ENCODE measurements around the gene ABI1. TPM values are rescaled to one million over a fixed set of nuclear protein-coding genes. Genes with fewer than 3 reads are reported as not detected.

Gene ABI1
- total and polyA plus RNA-seq, 2 of the 13 experiments (the other 11 are each of a cell fraction or from before 2014, with no cell fraction given), result 20.9 to 22.9 TPM

DNA sequence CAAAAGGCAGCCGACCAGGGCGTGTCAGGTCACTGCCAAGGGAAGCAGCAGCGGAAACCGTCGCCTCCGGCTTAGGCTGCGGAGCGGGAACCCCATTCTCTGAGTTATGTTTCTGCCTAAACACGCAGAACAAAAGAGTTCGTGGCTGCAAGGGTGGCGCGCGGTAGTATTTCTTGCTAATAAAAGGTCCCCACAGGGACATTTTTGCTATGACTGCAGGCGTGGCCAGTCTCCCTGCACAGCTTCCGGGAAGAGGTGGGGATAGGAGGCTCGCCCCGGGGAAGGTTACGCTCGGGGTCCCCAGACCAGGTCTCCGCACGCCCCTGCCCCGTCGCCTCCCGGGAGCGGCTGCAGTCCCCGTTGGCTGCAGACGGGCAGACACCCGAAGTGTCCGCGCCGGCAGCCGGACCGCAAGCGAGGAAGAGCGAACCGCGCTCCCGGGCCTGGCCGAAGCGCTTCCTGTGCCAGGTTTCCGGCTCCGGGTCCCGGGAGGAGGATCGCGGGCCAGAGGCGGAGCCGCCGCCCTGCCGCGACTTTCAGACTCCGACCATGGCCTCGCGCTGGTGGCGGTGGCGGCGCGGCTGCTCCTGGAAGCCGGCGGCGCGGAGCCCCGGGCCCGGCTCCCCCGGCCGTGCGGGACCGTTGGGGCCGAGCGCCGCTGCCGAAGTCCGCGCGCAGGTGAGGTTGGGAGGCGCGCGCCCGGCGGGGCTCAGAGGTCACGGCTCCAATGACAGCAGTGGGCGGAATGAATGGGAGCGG lies 163.4 kb downstream of the ABI1 start, which contains the start of gene PDSS1 (continued):
- TF ChIP-seq, protein P1, sequence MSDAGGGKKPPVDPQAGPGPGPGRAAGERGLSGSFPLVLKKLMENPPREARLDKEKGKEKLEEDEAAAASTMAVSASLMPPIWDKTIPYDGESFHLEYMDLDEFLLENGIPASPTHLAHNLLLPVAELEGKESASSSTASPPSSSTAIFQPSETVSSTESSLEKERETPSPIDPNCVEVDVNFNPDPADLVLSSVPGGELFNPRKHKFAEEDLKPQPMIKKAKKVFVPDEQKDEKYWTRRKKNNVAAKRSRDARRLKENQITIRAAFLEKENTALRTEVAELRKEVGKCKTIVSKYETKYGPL (CRISPR knock-in tag; IDR thresholded peaks at IDR 0.05), result no peak
- TF ChIP-seq ZNF329 (CRISPR knock-in tag; IDR thresholded peaks at IDR 0.05; ENCODE audit: low read depth) (no peak), ZNF12 (CRISPR knock-in tag; IDR thresholded peaks at IDR 0.05) (no peak), PAF1 (CRISPR knock-in tag; IDR thresholded peaks at IDR 0.05) (no peak), ISL2 (CRISPR knock-in tag; IDR thresholded peaks at IDR 0.05) (no peak), ZNF296 (CRISPR knock-in tag; conservative IDR thresholded peaks at IDR 0.05) (0 out of 2 replicates have a peak, but pooled peaks have one; percentile 43), ZNF841 (CRISPR knock-in tag; IDR thresholded peaks at IDR 0.05; ENCODE audit: borderline replicate concordance) (no peak), NBN (conservative IDR thresholded peaks at IDR 0.05) (no peak), TEAD3 (CRISPR knock-in tag; optimal IDR thresholded peaks at IDR 0.05; ENCODE audit: borderline replicate concordance) (no peak), CHD2 (IDR thresholded peaks at IDR 0.05; ENCODE audit: low read depth, low read length) (no peak), EHMT2 (IDR thresholded peaks at IDR 0.05; ENCODE audit: borderline replicate concordance, low read depth, low read length) (no peak; the same call in 1 of the 2 replicates), PHF21A (CRISPR knock-in tag; IDR thresholded peaks at IDR 0.05) (no peak; the same call in none of the 2 replicates), ZNF431 (CRISPR knock-in tag; IDR thresholded peaks at IDR 0.05; ENCODE audit: borderline replicate concordance, low read depth) (peak; percentile 56; the same call in 1 of the 2 replicates), SETDB1 (CRISPR knock-in tag; IDR thresholded peaks at IDR 0.05; ENCODE audit: borderline replicate concordance) (peak; percentile 85), ZNF713 (CRISPR knock-in tag; IDR thresholded peaks at IDR 0.05) (no peak), ZNF205 (CRISPR knock-in tag; IDR thresholded peaks at IDR 0.05) (no peak; the same call in 1 of the 2 replicates), ZSCAN20 (CRISPR knock-in tag; IDR thresholded peaks at IDR 0.05; ENCODE audit: borderline replicate concordance) (no peak), ZNF484 (CRISPR knock-in tag; IDR thresholded peaks at IDR 0.05; ENCODE audit: borderline replicate concordance, low read depth) (no peak), HNRNPLL (IDR thresholded peaks at IDR 0.05; ENCODE audit: low read depth, low read length, poor library complexity, severe bottlenecking) (peak; percentile 40)
- TF ChIP-seq, protein P2, sequence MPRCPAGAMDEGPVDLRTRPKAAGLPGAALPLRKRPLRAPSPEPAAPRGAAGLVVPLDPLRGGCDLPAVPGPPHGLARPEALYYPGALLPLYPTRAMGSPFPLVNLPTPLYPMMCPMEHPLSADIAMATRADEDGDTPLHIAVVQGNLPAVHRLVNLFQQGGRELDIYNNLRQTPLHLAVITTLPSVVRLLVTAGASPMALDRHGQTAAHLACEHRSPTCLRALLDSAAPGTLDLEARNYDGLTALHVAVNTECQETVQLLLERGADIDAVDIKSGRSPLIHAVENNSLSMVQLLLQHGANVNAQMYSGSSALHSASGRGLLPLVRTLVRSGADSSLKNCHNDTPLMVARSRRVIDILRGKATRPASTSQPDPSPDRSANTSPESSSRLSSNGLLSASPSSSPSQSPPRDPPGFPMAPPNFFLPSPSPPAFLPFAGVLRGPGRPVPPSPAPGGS (CRISPR knock-in tag; IDR thresholded peaks at IDR 0.05), result no peak
- TF ChIP-seq, protein P3, sequence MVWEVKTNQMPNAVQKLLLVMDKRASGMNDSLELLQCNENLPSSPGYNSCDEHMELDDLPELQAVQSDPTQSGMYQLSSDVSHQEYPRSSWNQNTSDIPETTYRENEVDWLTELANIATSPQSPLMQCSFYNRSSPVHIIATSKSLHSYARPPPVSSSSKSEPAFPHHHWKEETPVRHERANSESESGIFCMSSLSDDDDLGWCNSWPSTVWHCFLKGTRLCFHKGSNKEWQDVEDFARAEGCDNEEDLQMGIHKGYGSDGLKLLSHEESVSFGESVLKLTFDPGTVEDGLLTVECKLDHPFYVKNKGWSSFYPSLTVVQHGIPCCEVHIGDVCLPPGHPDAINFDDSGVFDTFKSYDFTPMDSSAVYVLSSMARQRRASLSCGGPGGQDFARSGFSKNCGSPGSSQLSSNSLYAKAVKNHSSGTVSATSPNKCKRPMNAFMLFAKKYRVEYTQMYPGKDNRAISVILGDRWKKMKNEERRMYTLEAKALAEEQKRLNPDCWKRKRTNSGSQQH (CRISPR knock-in tag; IDR thresholded peaks at IDR 0.05; ENCODE audit: low read depth), result peak; percentile 100; the same call in 1 of the 2 replicates
- TF ChIP-seq, protein P4, sequence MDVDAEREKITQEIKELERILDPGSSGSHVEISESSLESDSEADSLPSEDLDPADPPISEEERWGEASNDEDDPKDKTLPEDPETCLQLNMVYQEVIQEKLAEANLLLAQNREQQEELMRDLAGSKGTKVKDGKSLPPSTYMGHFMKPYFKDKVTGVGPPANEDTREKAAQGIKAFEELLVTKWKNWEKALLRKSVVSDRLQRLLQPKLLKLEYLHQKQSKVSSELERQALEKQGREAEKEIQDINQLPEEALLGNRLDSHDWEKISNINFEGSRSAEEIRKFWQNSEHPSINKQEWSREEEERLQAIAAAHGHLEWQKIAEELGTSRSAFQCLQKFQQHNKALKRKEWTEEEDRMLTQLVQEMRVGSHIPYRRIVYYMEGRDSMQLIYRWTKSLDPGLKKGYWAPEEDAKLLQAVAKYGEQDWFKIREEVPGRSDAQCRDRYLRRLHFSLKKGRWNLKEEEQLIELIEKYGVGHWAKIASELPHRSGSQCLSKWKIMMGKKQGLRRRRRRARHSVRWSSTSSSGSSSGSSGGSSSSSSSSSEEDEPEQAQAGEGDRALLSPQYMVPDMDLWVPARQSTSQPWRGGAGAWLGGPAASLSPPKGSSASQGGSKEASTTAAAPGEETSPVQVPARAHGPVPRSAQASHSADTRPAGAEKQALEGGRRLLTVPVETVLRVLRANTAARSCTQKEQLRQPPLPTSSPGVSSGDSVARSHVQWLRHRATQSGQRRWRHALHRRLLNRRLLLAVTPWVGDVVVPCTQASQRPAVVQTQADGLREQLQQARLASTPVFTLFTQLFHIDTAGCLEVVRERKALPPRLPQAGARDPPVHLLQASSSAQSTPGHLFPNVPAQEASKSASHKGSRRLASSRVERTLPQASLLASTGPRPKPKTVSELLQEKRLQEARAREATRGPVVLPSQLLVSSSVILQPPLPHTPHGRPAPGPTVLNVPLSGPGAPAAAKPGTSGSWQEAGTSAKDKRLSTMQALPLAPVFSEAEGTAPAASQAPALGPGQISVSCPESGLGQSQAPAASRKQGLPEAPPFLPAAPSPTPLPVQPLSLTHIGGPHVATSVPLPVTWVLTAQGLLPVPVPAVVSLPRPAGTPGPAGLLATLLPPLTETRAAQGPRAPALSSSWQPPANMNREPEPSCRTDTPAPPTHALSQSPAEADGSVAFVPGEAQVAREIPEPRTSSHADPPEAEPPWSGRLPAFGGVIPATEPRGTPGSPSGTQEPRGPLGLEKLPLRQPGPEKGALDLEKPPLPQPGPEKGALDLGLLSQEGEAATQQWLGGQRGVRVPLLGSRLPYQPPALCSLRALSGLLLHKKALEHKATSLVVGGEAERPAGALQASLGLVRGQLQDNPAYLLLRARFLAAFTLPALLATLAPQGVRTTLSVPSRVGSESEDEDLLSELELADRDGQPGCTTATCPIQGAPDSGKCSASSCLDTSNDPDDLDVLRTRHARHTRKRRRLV (CRISPR knock-in tag; IDR thresholded peaks at IDR 0.05), result no peak
